Fibroblast of the aortic adventitia (primary cell): ENCODE measurements around the gene NEDD4L. TPM values are rescaled to one million over a fixed set of nuclear protein-coding genes. Genes with fewer than 3 reads are reported as not detected.

Experiments
- DNase-seq: peaks from one replicate; pipeline ENCODE4 v3.0.0-alpha.2; 2010; ENCODE audit warnings: low read depth
- H3K4me3 ChIP-seq: 2 replicates; pipeline ENCODE4 v1.5.1; 2011; ENCODE audit warnings: low read depth, mild to moderate bottlenecking, control low read depth, low read length, moderate library complexity
- CTCF ChIP-seq: IDR thresholded peaks from 2 replicates; pipeline ENCODE4 v1.5.1; 2011; ENCODE audit warnings: mild to moderate bottlenecking, low read length, control low read depth, inconsistent platforms; ENCODE audit not compliant: insufficient read depth
- total RNA-seq: library from RNA; depleted of rRNA; stranded (reverse); fragments of >200 nt; gene quantifications from 2 replicates; pipeline ENCODE4 v1.2.3, GENCODE V29; 2012; ENCODE audit warnings: low replicate concordance

The NEDD4L gene
- total RNA-seq, 1 donor = 22.2 TPM

DNA sequence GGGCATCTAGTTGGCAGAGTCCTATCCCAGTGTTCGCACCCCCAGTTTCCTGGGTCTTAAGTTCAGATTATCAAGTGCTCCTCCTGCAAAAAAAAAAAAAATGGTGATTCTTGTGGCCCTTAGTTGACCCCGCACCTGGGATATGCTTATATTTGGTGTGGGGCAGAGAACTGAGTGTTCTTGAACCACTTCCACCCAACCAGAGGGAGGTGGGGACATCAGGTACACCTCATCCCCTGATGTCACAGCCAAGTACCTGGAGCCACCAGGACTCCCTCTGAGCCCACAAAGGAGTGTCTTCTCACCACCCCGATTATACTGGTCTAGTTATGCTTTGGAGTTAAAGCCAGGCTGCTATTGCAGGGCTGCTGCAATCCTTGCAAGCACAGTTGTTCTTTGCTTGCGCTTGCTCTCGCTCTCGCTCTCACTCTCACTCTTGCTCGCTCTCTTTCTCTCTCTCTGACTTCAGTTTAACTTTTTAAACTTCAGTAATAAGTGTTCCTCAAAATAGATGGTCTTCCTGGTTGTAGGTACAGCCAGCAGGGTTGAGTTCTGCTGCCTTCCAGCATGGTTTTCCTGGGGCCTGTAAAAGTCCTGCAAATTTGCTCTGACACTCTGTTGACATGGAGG, 265.7 kb downstream of the NEDD4L start:
- DNase-seq = no peak
- no peak for TF ChIP-seq CTCF
- H3K4me3 ChIP-seq = no peak overlapping the region

DNA sequence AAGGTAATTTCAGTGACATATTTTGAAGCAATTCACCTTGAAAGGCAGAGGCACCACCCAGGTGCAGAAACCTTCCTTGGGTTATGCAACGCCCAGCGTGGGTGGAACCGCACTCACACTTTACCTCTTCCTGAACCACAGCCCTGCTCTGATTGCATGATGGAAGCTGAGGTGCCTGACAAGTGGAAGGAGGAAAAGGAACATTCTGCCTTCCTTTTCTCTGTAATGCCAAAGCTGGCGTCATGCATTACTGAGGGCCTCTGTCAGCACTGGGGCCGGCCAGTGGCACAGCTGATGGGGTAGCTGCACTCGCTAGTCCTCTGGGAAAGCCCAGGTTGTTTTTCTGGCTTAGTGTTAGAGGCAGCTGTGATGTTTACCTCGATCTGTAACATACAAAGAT, 266.5 kb downstream of the NEDD4L start:
- no peak overlapping the region for H3K4me3 ChIP-seq
- no peak for DNase-seq
- TF ChIP-seq CTCF = no peak

DNA sequence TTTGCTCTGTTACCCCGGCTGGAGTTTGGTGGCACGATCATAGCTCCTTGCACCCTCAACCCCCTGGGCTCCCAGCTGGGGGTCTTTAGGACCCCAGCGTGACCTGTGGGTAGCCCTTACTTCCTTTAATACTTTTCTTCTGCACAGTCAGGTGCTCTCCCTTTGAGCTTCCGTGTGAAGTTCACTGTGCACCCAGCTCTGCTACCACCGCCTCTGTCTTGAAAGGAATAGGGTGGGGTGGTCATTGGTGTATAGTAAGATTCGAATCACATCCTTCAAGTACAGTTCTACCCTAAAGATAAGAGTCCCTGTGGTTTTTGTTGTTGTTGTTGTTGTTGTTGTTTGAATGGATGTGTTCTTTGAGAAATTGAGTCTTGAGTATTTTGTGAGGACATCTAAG, 267.4 kb downstream of the NEDD4L start:
- TF ChIP-seq CTCF = no peak
- DNase-seq = no peak

GRCh38 chr18:58313491-58314032, 269.5 kb downstream of the NEDD4L start:
- TF ChIP-seq CTCF = no peak
- H3K4me3 ChIP-seq = no peak overlapping the region
- no peak for DNase-seq

More for the DNA sequence above, 267.4 kb downstream of the NEDD4L start:
- no peak overlapping the region for H3K4me3 ChIP-seq

- TF ChIP-seq CTCF = no peak
- DNase-seq = peak; percentile 94
- H3K4me3 ChIP-seq = no peak overlapping the region
These were observed 270.3 kb downstream of the NEDD4L start for GRCh38 chr18:58314284-58314683.

GRCh38 chr18:58315041-58315440, 271.0 kb downstream of the NEDD4L start:
- DNase-seq = no peak
- no peak overlapping the region for H3K4me3 ChIP-seq
- TF ChIP-seq CTCF = no peak
